HG02588 (cell line): ENCODE results near the gene CEMIP2.
A peak's percentile ranks its signal among the peaks of the same experiment; 100 is the strongest.
"Not testable (repeated sequence)": the region's sequence is repeated elsewhere in the genome, so short reads cannot be mapped to it uniquely, and the experiment has no call there.

Source experiments
- ATAC-seq: cut with Tn5 transposase; IDR thresholded peaks from one replicate; pipeline ENCODE4 v1.9.1; 2021; ENCODE audit warnings: mild to moderate bottlenecking, moderate library complexity; ENCODE audit not compliant: unreplicated experiment

CEMIP2 gene

DNA sequence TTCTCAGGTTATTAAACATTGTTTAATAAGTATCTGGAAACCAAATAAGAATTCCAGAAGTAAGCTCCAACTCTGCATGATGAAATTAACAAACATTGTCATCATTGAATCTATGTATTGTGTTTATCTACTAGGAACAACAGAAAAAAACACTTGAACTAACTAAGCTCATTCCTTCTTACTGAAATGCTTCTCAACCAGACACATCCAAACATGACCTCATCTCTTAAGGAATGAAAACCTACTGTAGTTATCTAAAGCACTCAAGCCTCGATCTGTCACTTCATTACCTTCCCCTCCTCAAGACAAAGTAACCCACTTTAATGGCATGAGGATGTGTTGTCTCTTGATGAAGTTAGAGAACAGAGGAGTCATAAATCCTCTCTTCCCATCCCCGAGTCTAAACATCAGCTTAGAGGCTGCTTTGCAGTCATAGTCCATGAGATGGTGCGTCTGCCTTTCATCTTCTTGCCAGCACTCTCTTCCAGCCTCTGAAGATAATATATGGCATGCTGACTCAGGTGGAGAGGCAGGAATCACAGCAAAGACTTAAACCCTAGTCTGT is 86.5 kb downstream of the CEMIP2 start:
- ATAC-seq, result no peak

DNA sequence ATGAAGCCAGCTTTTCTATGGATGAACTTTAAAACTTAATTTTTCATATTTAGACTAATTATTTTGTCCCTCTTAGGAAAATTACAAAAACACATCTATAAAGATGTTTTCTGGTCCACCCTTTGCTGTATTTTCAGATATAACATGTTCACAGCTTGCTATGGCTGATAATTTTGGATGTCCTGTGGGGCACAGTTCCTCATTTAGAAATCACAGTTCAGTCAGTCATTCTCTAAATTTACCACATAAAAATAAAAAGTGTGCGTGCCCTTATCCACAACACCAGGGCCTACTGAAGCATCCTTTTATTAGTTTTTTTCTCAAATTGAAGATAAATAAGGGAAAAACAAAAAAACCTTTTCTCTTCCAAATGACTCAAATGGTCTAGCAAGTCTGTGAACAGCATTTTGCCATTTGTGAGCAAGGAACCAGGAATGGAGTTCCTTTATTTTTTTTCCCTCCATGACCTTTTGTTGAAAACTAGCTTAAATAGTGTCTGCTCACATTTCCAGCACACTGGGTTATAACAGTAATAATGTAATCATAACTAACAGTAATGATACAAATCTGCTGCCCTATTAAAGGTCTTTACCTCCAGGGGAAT is 87.1 kb downstream of the CEMIP2 start:
- no peak for ATAC-seq

DNA sequence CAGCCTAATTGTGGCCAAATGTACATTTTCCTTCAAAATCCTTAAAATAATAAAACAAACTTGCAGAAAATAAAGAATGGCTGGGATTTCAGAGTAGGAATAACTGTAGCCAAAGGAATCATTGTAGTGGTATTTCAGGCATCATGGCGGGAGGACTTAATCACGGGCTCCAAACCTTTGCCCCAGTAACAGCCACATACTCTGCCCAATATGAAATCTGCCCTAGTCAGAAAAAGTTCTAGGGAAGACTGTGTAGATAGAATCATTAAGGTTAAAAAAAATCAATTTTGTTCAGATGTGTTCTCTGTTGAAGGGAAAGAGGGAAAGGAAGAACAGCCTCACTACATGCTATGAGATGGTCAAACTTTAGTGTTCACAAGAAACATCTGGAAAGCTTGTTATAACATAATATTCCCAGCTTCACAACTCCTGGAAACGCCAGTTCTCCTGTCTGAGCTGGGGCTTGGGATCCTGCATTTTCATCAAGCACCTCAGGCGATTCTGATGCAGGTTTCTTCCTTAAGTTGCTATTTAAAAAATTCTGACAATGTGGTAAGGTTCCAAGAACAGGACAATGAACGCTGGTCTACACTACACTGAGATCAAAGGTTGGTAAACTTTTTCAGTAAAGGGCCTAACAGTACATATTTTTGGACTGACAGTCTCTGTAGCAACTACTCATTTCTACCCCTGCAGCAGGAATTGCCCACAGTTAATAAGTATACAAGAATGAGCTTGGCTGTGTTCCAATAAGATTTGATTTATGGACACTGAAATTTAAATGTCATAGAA is 87.9 kb downstream of the CEMIP2 start:
- peak; percentile 41 for ATAC-seq

GRCh38 chr9:71678999-71679398 is 89.3 kb downstream of the CEMIP2 start:
- no peak for ATAC-seq

DNA sequence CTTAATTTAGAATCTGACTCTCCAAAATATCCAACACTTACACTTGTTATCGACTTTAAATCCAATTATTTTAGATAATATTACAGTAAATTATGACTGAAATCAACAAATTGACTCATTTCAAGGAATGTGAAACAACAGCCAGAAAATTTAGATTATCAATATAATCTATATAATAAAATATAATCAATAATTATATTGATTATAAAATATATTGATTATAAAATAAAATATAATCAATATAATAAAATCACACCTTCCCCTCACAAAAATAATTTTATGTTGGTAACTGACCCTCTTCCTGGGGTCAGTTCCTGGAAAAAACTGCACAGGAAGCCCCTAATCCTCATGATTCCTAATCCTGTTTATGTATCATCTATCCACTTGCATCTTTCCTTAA is 91.1 kb downstream of the CEMIP2 start:
- ATAC-seq, result no peak

GRCh38 chr9:71676460-71676859 is 91.9 kb downstream of the CEMIP2 start:
- ATAC-seq, result peak; percentile 48

DNA sequence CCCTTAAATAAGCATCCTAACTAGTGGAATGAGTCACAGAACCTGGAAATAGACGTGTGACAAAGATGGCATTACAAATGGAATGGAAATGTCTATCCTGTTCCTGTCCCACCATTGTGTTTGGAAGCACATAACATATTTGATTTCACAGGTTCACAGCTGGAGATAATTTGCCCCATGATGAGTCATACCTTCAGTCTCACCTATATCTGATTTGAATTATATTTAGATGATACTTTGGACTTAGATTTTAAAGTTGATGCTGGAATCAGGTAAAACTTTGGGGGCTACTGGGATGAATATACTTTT is 92.5 kb downstream of the CEMIP2 start:
- ATAC-seq, result no peak

DNA sequence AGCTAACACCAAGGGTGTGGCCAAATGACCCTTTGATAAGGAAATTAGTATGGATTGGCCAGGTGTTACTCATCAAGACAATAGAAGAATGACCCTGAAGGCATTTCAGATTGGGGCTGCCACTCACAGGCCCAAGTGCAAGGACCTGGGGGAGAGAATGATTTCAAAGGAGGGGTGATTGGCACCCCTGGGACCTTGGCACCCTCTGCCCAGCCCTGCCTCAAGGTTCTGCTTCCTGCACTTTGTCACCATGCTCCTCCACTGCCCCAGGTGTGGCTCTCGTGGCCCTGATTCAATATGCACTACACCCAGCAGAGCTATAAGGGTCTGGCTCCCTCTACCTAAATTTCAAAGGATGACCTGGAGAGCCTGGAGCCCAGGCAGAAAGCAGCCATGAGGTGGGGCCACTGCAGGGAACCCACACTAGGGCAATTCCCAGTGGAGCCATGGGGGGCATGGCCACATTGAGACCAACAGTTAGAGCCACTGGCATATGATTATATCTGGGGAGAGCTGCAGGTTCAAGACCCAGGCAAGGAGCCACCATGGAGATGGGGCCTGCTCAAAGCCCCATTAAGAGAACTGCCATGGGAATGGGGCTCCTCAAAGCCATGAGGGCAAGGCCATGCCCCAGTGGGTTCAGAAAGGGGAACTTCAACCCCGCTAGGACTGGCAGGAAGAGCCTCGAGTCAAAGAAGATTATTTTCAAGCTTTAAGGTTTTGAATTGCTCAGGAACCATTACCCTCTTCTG is 93.0 kb downstream of the CEMIP2 start:
- no peak for ATAC-seq

- ATAC-seq, result no peak
These were observed 95.7 kb downstream of the CEMIP2 start for GRCh38 chr9:71672573-71672972.

- no peak for ATAC-seq
These were observed 97.0 kb downstream of the CEMIP2 start for GRCh38 chr9:71671289-71671688.

GRCh38 chr9:71670121-71670520 is 98.2 kb downstream of the CEMIP2 start:
- ATAC-seq, result no peak

DNA sequence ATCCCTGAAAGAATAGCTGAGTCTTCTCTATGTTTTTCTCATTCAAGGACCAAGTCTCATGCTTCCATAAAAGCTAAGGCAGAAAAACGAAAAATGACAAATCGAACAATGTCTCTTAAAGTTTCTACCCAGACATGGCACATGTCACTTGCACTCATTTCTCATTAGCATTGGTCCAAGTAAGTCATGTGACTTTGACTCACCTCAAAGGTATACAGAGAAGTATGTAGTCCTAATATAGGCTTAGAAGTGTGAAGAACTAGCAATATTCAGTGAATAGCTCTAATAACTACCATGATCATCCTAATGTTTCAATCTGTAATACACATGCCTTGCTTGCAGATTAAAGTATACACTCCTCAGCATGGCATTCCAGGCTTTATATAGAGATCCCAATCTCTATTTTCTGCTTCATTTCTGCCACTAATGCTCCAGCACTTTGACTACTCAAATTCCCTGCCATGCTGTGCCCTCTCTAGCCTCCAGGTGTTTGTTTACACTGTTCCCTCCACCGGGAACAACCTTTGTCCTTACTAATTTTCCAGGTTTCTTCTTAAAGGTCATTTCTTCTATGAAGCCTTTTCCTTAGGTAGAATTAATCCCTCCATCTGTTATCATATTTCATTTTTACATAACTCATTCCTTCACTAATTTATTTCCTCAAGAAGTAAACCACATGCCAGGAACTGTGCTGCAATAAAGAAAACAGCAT is 98.9 kb downstream of the CEMIP2 start:
- ATAC-seq, result no peak

DNA sequence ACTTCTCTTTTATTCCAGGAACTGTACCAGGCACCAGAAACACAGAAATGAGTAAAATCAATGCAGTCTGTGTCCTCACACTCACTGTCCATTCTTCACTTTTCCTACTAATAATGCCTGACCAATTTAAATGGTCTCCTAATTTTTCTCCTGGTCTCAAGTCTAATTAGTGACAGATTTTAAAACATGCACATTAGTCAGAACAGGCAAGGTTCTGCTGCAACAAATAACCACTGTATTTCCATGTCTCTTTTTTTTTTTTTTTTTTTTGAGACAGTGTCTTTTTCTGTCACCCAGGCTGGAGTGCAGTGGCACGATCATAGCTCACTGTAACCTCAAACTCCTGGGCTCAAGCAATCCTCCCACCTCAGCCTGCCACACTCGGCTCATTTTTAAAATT is 99.6 kb downstream of the CEMIP2 start:
- no peak for ATAC-seq

- no peak for ATAC-seq
These were observed 103.1 kb downstream of the CEMIP2 start for GRCh38 chr9:71665247-71665646.

- no peak for ATAC-seq
These were observed 103.7 kb downstream of the CEMIP2 start for GRCh38 chr9:71664566-71664965.

GRCh38 chr9:71663931-71664459 is 104.3 kb downstream of the CEMIP2 start:
- ATAC-seq, result no peak

- no peak for ATAC-seq
These were observed 105.1 kb downstream of the CEMIP2 start for GRCh38 chr9:71663216-71663615.

- no peak for ATAC-seq
These were observed 106.2 kb downstream of the CEMIP2 start for GRCh38 chr9:71662082-71662481.

GRCh38 chr9:71657276-71657675 is 111.0 kb downstream of the CEMIP2 start:
- ATAC-seq, result not testable (repeated sequence)

- ATAC-seq, result no peak
These were observed 111.8 kb downstream of the CEMIP2 start for GRCh38 chr9:71656496-71656895.

DNA sequence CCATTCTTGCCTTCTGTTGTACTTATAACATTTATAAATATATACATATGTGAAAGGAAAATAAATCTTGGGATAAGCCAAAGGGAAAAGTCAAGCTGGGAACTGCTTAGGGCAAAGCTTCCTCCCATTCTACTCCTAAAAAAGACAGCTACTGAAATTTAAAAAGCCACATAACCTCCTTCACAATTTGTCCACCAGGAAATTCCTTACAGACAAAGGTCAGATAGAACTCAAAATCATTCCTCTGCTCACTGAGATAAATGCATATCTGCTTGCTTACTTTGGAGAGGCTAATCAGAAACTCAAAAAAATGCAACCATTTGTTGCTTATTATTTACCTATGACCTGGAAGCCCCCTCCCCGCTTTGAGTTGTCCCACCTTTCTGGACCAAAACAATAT is 112.5 kb downstream of the CEMIP2 start:
- no peak for ATAC-seq
